ENCODE measurements around the gene EBPL. TPM values are rescaled to one million over a fixed set of nuclear protein-coding genes. Genes with fewer than 3 reads are reported as not detected.

Gene EBPL
- total RNA-seq, 4 donors from 2014 or later: 38.2 to 130 (median 87.0) TPM

- Histone ChIP-seq H3K27me3 (no peaks in the 10 kb centered on the region), H3K4me3 (no peak overlapping the region), H3K9me3 (no peaks in the 10 kb centered on the region), H3K27ac (no peak overlapping the region), H3K36me3 (peaks cover 23% of the 10 kb centered on the region), H3K4me1 (peaks cover 2% of the 10 kb centered on the region)
- no peak for DNase-seq (ENCODE audit: low spot score in 2 of 2)
- TF ChIP-seq POLR2A (IDR thresholded peaks at IDR 0.05): no peak
- no peak for TF ChIP-seq POLR2AphosphoS5 (IDR thresholded peaks at IDR 0.05)
- no peak for TF ChIP-seq EP300 (IDR thresholded peaks at IDR 0.05)
- TF ChIP-seq CTCF (IDR thresholded peaks at IDR 0.05): no peak
- 97% methylated on average over 3 of the region's 3 CpGs for WGBS
Measured at GRCh38 chr13:49697468-49697867, 6.2 kb upstream of the EBPL start.

GRCh38 chr13:49694446-49694845 lies 3.2 kb upstream of the EBPL start:
- H3K27me3 ChIP-seq: no peaks in the 10 kb centered on the region
- H3K36me3 ChIP-seq: peaks cover 5% of the 10 kb centered on the region
- TF ChIP-seq POLR2AphosphoS5 (IDR thresholded peaks at IDR 0.05) (no peak), CTCF (IDR thresholded peaks at IDR 0.05) (no peak), EP300 (IDR thresholded peaks at IDR 0.05) (no peak), POLR2A (IDR thresholded peaks at IDR 0.05) (no peak)
- DNase-seq (ENCODE audit: low spot score in 2 of 2): no peak
- H3K4me3 ChIP-seq: no peak overlapping the region
- H3K27ac ChIP-seq: no peak overlapping the region
- H3K4me1 ChIP-seq: peaks cover 22% of the 10 kb centered on the region
- 77% methylated on average over 1 of the region's 1 CpG for WGBS
- H3K9me3 ChIP-seq: no peaks in the 10 kb centered on the region

- DNase-seq (ENCODE audit: low spot score in 2 of 2): no peak
- no peak overlapping the region for H3K4me3 ChIP-seq
- H3K36me3 ChIP-seq: peaks cover 5% of the 10 kb centered on the region
- H3K27ac ChIP-seq: no peak overlapping the region
- TF ChIP-seq EP300 (IDR thresholded peaks at IDR 0.05): no peak
- no peak for TF ChIP-seq POLR2A (IDR thresholded peaks at IDR 0.05)
- no peak for TF ChIP-seq POLR2AphosphoS5 (IDR thresholded peaks at IDR 0.05)
- TF ChIP-seq CTCF (IDR thresholded peaks at IDR 0.05): no peak
- peaks cover 23% of the 10 kb centered on the region for H3K4me1 ChIP-seq
- H3K27me3 ChIP-seq: no peaks in the 10 kb centered on the region
- WGBS: 84% methylated on average over 3 of the region's 3 CpGs
- H3K9me3 ChIP-seq: no peaks in the 10 kb centered on the region
Measured at GRCh38 chr13:49693877-49694276, 2.6 kb upstream of the EBPL start.

GRCh38 chr13:49693191-49693733 lies 2.0 kb upstream of the EBPL start:
- no peak overlapping the region for H3K4me3 ChIP-seq
- WGBS: 73% methylated on average over 4 of the region's 4 CpGs
- H3K4me1 ChIP-seq: peaks cover 23% of the 10 kb centered on the region
- TF ChIP-seq POLR2AphosphoS5 (IDR thresholded peaks at IDR 0.05) (no peak), CTCF (IDR thresholded peaks at IDR 0.05) (no peak), EP300 (IDR thresholded peaks at IDR 0.05) (no peak), POLR2A (IDR thresholded peaks at IDR 0.05) (no peak)
- H3K27me3 ChIP-seq: no peaks in the 10 kb centered on the region
- DNase-seq (ENCODE audit: low spot score in 2 of 2): no peak
- peaks cover 5% of the 10 kb centered on the region for H3K36me3 ChIP-seq
- H3K9me3 ChIP-seq: no peaks in the 10 kb centered on the region
- no peak overlapping the region for H3K27ac ChIP-seq

- Histone ChIP-seq H3K9me3 (no peaks in the 10 kb centered on the region), H3K27ac (peak overlapping the region; percentile 91), H3K27me3 (no peaks in the 10 kb centered on the region), H3K4me1 (peaks cover 26% of the 10 kb centered on the region), H3K4me3 (peak overlapping the region; percentile 76), H3K36me3 (peaks cover 3% of the 10 kb centered on the region)
- no peak for TF ChIP-seq POLR2A (IDR thresholded peaks at IDR 0.05)
- no peak for TF ChIP-seq POLR2AphosphoS5 (IDR thresholded peaks at IDR 0.05)
- TF ChIP-seq CTCF (IDR thresholded peaks at IDR 0.05): no peak
- no peak for TF ChIP-seq EP300 (IDR thresholded peaks at IDR 0.05)
- DNase-seq (ENCODE audit: low spot score in 2 of 2): no peak
- WGBS: 5% methylated on average over 17 of the region's 17 CpGs
Measured at GRCh38 chr13:49690133-49690994, 922 bp downstream of the EBPL start.
